ENCODE results near the gene MED17.

Gene MED17

DNA sequence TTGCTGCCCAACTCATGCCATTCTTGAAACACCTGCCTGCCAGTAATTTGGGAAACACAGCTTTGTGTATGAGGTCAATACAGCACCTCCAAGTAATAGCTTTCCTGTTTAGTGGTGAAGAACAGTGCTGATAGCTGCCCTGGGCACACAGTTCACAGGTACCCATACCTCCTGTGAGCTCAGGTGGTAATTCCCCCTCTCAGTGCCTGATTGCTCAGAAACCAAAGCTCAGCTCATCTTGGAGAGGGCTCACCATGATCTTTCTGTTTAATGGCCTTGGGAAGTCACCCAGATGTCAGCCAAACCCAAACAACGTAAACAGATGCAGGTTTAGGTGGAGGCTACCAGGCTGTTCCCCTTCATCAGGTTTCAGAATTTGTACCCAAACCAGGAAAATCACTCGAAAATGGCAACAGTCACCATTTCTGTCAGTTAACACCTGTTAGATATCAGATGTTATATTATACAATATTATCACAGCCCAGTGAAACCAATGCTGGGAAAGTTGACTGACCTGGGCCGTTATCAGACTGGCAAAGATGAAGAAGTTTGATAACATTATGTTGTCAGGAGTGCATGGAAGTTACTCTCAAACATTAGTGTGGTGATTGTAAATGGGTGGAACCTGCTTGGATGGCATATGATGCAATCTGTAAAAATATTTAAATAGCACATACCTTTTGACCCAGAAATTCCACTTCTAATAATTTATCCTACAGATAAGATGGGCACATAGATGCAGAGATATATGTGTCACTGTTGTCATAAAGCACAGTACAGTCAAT is 47.5 kb downstream of the MED17 start:
- no peak overlapping the region for H3K27ac ChIP-seq
- no peak overlapping the region for H3K4me3 ChIP-seq (ENCODE audit: low read depth in 1 of 2, low read length in 1 of 2)
- no peaks in the 10 kb centered on the region for H3K36me3 ChIP-seq
- no peaks in the 10 kb centered on the region for H3K27me3 ChIP-seq
- TF ChIP-seq, protein P1, sequence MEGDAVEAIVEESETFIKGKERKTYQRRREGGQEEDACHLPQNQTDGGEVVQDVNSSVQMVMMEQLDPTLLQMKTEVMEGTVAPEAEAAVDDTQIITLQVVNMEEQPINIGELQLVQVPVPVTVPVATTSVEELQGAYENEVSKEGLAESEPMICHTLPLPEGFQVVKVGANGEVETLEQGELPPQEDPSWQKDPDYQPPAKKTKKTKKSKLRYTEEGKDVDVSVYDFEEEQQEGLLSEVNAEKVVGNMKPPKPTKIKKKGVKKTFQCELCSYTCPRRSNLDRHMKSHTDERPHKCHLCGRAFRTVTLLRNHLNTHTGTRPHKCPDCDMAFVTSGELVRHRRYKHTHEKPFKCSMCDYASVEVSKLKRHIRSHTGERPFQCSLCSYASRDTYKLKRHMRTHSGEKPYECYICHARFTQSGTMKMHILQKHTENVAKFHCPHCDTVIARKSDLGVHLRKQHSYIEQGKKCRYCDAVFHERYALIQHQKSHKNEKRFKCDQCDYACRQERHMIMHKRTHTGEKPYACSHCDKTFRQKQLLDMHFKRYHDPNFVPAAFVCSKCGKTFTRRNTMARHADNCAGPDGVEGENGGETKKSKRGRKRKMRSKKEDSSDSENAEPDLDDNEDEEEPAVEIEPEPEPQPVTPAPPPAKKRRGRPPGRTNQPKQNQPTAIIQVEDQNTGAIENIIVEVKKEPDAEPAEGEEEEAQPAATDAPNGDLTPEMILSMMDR (IDR thresholded peaks at IDR 0.05): no peak
- H3K4me1 ChIP-seq (ENCODE audit: control insufficient read depth in 1 of 2, insufficient read depth in 1 of 2, low read depth in 1 of 2, low read length in 1 of 2): no peaks in the 10 kb centered on the region
- no peaks in the 10 kb centered on the region for H3K9me3 ChIP-seq

DNA sequence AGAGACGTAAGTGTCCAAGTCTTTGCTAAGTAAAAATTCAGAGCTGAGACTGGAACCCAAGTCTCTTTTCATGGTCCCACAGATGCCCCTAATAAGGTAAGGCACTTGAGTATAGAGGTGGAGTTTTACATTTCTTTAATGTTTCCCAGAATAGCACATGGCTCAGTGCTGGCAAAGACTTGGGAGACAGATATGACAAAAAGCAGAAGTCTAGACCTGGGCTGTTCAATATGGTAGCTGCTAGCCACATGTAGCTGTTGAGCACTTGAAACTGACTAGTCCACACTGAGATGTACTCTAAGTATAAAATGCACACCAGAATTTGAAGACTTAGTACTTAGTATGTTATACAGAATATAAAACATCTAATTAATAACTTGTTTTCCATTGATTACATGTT is 48.7 kb downstream of the MED17 start:
- no peaks in the 10 kb centered on the region for H3K4me1 ChIP-seq (ENCODE audit: control insufficient read depth in 1 of 2, insufficient read depth in 1 of 2, low read depth in 1 of 2, low read length in 1 of 2)
- H3K4me3 ChIP-seq (ENCODE audit: low read depth in 1 of 2, low read length in 1 of 2): no peak overlapping the region
- TF ChIP-seq, protein P1 (IDR thresholded peaks at IDR 0.05): no peak
- no peaks in the 10 kb centered on the region for H3K9me3 ChIP-seq
- H3K27ac ChIP-seq: no peak overlapping the region
- no peaks in the 10 kb centered on the region for H3K27me3 ChIP-seq
- H3K36me3 ChIP-seq: no peaks in the 10 kb centered on the region

DNA sequence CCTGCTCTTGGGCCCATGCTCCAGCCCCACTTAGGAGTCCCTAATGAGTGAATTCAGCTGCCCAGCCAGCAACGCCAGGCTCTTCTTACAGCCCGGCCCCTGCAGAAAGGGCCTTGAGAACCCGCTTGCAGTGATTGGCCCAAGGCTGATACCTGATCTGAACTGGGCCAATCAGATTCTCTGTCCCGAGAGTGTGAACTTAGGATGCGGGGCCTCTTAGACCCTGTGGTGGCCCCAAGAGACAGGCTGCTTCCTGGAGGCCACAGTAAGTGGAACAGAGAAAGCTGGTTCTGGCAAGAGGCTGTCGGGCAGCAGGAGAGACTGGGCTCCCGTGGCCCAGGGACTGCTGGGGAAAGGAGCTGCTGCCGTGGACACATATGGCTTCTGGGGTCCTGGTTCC is 54.9 kb downstream of the MED17 start:
- H3K4me1 ChIP-seq (ENCODE audit: control insufficient read depth in 1 of 2, insufficient read depth in 1 of 2, low read depth in 1 of 2, low read length in 1 of 2): no peaks in the 10 kb centered on the region
- H3K36me3 ChIP-seq: no peaks in the 10 kb centered on the region
- no peak overlapping the region for H3K4me3 ChIP-seq (ENCODE audit: low read depth in 1 of 2, low read length in 1 of 2)
- no peak overlapping the region for H3K27ac ChIP-seq
- TF ChIP-seq, protein P1 (IDR thresholded peaks at IDR 0.05): no peak
- no peaks in the 10 kb centered on the region for H3K27me3 ChIP-seq
- H3K9me3 ChIP-seq: no peaks in the 10 kb centered on the region

DNA sequence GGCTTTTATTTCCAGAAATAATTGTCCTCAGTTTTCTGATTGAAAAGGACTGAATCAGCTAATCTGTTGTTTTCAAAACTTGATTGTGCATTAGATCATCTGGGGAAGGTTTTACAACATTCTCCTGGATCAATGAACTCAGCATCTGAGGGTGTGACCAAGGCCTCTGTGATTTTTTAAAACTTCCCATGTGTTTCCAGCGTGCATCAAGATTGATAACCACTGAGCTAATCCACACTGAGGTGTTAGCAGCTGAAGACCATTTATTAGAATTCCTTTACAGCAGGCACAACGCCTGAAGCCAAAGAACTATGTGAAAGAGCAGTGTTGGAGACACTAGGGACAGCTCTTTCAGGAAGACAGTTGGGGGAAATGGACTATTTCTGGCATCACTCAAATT is 56.1 kb downstream of the MED17 start:
- TF ChIP-seq, protein P1 (IDR thresholded peaks at IDR 0.05): no peak
- Histone ChIP-seq H3K36me3 (no peaks in the 10 kb centered on the region), H3K4me3 (ENCODE audit: low read depth in 1 of 2, low read length in 1 of 2) (no peak overlapping the region), H3K9me3 (no peaks in the 10 kb centered on the region), H3K4me1 (ENCODE audit: control insufficient read depth in 1 of 2, insufficient read depth in 1 of 2, low read depth in 1 of 2, low read length in 1 of 2) (no peaks in the 10 kb centered on the region), H3K27me3 (no peaks in the 10 kb centered on the region), H3K27ac (no peak overlapping the region)

DNA sequence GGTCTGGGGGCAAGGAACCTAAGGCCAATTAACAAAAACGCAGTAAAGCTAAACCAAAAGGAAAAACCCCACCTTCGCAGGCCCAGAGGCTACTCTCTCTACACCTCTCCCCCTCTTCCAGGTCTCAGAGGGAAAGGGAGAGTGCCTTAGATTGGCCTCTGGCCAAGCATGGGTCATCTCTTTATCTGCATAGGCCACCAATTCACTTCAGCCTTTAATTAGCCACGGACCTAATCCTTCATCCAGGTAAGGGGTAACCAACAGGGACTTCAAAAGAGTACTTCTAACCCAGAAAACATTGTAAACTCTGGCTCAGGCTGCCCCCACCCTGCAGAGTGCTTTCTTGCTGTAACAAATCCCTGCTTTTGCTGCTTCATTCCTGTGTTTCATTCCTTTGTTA is 56.9 kb downstream of the MED17 start:
- no peaks in the 10 kb centered on the region for H3K36me3 ChIP-seq

More for the DNA sequence above, 56.9 kb downstream of the MED17 start:
- no peaks in the 10 kb centered on the region for H3K27me3 ChIP-seq
- H3K9me3 ChIP-seq: no peaks in the 10 kb centered on the region
- TF ChIP-seq, protein P1 (IDR thresholded peaks at IDR 0.05): no peak
- H3K27ac ChIP-seq: no peak overlapping the region
- no peak overlapping the region for H3K4me3 ChIP-seq (ENCODE audit: low read depth in 1 of 2, low read length in 1 of 2)
- H3K4me1 ChIP-seq (ENCODE audit: control insufficient read depth in 1 of 2, insufficient read depth in 1 of 2, low read depth in 1 of 2, low read length in 1 of 2): no peaks in the 10 kb centered on the region

Measured in neutrophil (primary cell).